Left renal cortex interstitium (tissue), 4 donors: Measurements from ENCODE around the gene FAP. TPM values are rescaled to one million over a fixed set of nuclear protein-coding genes. Genes with fewer than 3 reads are reported as not detected.

ENCODE experiments used
- DNase-seq, 4 donors: peaks; one replicate each; pipeline ENCODE4 v3.0.0-alpha.2; 2013; ENCODE audit warnings: low read depth in 4 of 4, low spot score in 2 of 4, missing footprints in 1 of 4
- polyA plus RNA-seq, 4 donors: library from polyadenylated mRNA; unstranded; fragments of 120-200 nt; gene quantifications; one replicate each; pipeline ENCODE4 v1.2.1, GENCODE V29; 2013; ENCODE audit not compliant: insufficient read length in 4 of 4

The FAP gene
- polyA plus RNA-seq, 4 donors = 11.1 to 19.3 (median 12.3) TPM

DNA sequence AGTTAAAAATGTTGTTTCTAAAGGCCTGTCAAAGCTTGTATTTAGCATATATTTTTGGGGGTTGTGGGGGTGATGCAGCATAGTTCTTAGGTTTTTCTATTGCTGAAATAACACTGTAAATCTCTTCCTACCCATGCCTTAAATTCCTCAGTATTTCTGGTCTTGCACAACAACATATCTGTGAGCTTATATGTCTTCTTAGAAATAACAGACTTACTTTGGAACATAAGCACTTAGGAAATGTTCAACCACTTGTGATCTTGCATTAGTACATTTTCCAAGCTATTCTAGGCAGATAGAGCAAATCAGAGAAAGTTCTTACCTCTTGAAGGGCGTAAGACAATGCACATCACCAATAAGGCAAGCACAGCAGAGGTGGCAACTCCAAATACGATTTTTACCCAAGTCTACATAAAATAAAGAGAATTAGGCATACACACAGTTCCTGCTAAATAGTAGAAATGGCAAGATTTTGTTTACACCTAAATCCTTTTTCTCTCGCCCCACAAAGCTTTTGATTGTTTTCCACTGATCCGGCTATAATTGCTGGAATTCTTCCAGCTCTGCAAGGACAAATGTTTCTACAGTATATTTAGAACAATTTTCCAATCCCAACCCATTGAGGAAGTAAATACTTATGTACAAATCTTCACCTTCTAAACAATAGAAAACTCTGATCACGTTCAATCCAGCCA lies 512 bp downstream of the FAP start:
- no peak for DNase-seq

DNA sequence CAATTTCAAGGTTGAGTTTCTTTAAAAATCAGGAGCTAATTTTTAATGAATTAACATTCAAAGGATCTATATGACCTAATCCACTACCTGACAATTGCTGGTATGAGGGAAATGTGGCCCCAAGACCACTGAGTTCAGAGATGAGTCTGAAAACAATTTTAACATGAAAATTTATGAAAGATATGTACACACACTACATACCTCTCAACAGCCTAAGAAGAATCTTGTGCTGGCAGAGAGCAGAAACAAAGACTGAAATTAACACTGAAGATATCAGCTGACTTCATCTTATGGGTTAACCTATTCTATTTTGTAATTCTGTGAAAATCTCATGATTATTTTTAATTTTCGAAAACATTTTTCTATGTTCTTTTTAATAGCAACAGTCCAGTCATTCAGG lies 1.7 kb downstream of the FAP start:
- no peak for DNase-seq

DNA sequence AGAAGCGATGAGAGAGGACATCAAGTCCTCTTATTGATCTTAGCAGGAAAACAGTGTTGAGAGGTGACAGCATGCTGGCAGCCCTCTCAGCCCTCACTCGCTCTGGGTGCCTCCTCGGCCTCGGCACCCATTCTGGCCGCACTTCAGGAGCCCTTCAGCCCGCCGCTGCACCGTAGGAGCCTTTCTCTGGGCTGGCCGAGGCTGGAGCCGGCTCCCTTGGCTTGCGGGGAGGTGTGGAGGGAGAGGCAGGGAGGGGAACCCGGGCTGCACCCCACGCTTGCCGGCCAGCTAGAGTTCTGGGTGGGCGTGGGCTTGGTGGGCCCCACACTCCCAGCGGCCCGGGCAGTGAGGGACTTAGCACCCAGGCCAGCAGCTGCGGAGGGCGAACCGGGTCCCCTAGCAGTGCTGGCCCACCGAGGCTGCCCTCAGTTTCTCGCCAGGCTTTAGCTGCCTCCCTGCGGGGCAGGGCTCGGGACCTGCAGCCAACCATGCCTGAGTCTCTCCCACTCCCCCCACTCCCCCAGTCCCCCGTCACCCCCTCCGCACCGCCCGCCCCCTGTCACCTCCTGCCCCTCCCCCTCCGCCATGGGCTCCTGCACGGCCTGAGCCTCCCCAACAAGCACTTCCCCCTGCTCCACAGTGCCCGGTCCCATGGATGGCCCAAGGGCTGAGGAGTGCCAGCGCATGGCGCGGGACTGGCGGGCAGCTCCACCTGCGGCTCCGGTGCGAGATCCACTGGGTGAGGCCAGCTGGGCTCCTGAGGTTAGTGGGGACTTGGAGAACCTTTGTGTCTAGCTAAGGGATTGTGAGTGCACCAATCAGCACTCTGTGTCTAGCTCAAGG lies 8.4 kb downstream of the FAP start:
- DNase-seq = no peak

DNA sequence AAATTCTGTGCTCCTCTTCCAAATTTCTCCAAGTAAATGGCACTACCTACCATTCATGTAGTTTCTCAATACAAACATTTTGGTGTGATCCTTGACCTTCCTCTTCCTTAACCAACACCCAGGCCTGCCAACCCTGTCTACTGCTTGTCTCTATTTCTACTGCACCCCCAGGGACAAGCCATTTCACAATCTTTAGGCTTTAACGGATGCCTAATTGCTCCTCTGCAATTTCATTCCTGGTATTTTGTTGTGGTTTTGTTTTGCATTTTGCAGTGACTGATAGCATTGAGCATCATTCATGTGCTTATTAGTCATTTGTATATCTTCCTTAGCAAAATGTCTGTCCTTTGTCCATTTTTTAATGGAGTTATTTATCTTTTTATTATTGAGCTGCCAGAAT lies 10.0 kb downstream of the FAP start:
- DNase-seq = no peak

DNA sequence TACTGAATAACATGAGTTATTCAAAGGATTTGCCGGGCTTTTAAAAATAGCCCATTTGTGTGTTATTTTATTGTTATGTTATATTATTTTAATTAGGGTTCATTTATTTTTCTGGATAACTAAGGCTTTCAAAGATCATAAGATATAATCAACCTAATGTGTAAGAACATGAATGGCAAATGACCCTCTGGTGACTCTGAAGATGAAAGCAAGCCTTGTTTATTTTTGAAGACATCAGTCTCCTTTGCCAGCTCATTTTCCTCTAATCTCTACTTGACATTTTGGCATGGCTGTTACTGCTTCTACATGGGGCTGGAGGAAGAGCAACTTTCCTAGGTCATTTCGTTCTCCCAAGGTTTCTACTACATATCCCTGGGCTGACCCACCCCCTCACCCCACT lies 10.6 kb downstream of the FAP start:
- no peak for DNase-seq

DNA sequence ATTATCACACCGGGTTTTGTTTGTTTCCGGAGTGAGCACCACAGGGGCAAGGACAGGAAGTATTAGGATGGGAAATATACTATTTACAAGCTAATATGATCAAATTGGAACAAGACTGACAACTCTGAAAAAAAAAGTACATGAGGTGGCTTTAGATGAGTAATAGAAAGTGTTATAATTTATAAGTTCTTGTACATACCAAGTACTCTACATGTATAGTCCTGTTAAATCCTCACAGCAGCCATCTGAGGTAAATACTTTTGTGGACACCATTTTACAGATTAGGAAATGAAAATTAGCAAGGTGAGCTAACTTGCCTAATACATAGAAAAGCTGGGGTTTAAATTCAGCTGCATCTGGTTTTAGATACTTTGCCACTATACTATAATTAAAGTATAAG lies 11.2 kb downstream of the FAP start:
- no peak for DNase-seq

DNA sequence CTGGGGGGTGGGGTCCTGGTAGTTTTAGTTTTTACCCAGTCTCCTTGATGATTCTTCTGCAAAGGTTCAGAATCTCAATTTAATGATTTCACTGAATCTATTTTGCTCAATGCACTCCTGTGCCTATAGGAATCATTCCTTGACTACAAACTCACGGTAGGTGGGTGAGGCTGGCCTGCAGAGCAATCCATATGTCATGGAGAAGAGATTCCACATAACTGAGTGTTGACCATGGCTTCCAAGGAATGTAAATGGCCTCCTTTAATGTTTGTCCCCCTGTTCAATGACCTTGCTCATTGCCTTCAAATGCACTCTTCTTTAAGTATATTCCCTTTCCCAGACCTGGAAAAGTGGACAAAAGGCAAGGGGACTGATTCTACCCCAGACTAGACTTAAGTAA lies 12.5 kb downstream of the FAP start:
- DNase-seq = no peak

DNA sequence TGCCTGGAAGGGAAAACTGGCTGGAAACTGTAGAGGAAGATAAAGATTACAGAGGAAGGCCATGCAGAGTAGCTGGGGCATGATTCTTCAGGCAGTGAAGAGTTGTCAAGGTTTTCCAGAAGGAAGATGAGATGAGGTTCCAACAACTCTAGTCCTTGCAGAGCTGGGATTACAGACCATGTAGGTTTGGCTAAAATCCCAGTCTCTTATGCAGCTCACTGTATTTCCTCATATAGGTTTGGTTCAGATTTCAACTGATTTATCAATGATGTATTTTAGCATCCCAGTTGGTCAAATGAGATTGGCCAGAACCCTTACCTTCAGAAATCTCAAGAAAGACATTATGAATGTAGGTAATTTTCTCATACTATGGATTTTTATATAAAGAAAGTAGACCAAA lies 16.4 kb downstream of the FAP start:
- no peak for DNase-seq

DNA sequence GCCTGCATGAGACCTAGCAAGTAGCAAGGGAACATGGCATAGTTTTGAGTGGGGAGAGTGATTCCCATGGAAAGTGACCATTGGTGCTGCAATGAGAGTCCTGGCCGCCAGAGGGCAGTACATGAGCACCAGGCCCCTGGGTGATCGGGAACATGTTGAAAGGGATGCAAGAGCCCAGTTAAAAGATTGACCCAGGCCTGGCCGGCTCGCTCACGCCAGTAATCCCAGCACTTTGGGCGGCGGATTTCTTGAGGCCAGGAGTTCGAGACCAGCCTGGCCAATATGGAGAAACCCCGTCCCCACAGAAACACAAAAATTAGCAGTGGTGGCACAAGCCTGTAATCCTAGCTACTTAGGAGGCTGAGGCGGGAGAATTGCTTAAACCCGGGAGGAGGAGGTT lies 22.2 kb downstream of the FAP start:
- DNase-seq = no peak

DNA sequence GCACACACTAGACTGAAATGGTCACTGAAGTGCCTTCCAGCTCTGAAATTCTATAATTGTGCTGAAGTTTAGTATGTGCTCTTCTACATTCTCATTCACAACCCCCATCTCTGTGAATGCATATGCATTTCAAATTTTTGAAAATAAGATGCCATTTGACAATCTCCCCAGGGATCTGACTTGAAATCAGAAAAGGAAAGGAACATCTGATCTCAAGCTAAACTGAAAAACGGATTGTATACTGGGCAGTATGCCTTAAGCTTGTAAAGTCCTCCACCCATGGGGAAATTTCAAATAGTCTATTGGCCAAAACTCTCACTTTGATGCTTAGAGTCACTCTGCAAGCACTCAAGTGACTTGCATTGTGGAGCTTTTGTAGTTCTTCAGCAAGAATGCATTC lies 22.9 kb downstream of the FAP start:
- DNase-seq = no peak

DNA sequence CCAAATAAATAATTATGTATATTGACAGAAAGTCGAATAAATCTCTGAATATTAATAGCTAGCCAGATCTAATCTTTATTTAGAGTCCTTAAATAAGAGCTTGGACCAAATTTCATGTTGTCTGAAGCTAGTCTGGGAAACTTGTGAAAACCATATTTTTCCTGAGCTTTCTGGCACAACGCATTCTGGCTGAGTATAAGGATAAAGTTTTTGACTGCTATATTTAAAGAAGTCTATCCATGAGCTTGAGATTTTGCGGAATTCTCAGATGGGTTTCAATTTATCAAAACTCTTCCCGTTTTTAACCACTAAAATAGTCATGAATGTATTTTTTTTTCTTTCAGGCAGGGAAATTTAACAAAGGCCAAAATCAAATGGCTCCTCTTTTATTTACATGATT lies 23.8 kb downstream of the FAP start:
- no peak for DNase-seq

DNA sequence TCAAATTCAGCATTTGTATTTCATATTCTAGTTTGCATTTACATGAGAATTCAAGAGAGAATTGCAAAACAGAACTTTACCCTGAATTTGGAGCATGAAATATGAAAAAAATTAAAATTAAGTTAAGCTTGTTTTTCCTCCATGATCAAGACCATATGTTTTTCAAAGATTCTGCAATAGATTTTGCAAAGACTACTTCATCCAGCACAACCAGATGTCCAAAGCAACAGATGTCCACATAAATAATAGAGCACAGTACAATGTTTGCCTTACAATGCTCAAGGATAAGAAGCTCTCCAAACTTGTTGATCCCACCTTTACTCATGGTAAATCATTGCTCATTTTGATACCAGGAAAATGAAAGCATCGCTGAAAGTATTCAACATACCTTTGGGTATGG lies 25.6 kb downstream of the FAP start:
- no peak for DNase-seq

DNA sequence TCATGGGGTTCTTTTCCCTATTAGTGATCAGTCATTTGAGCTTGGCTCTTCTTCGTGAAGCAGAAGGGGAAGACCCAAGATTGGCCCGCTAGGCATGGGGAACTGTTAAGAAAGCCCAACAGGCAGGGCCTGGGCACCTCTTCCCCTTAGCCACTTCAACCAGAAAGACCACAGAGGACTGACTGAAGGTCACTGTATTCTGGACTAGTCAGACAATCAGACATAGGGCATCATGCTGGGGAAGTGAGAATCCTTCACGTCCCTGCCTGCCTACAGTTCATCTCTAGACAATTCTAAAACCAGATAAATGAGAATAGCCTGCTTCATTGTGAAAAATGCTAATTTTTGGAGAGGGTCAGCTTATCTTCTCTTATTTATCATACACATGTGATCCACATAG lies 28.1 kb downstream of the FAP start:
- no peak for DNase-seq

DNA sequence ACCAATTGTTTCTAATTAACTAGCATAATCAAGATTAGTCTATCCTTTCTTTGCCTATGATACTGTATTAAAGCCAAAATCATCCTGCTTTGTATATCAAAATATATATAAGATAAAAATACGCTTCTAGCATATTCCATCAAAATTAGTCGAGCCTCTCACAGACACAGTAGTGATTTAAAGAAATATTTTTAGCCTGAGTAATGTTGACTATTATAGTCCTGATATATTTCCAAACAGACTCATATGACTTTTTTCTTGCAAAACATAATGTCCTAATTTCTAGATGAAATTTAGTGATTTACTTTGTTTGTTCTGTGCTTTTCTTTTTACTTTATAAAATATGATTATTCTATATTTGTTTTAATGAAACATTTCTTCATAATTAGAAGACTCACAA lies 30.9 kb downstream of the FAP start:
- no peak for DNase-seq

DNA sequence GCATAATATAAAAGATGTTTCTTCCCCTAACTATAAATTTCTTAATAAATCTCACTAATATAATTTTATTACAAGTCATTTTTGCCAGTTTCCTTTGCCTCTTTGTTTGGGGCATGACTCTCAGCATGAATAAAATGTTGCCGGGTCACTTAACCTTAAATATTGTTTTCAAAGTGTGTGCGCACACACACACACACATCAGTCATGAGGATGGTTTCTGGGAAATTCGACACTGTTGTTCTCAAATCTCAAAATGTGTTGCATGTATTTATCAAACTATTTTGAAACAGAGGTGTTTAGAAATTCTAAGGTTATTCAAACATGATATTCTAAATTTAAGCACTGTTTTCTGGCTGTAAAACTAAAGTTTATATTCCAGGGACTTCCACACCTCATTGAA lies 31.5 kb downstream of the FAP start:
- no peak for DNase-seq

DNA sequence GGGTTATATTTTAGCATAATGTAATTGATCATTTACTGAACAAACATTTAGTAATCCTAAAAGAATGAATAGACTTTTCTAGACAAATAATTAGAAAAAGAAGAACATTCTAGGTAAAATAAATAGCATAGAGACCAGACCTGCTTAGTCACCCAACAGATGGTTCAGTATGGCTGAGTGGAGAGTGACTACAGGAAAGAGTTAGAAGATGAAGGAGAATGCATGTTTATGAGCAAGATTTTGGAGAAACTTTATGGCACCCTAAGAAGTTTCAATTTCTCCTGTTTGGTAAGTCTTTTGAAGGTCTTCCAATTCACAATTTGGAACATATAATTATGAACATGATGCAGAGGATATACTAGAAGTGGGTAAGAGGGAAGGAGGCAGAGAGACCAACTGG lies 32.9 kb downstream of the FAP start:
- no peak for DNase-seq

DNA sequence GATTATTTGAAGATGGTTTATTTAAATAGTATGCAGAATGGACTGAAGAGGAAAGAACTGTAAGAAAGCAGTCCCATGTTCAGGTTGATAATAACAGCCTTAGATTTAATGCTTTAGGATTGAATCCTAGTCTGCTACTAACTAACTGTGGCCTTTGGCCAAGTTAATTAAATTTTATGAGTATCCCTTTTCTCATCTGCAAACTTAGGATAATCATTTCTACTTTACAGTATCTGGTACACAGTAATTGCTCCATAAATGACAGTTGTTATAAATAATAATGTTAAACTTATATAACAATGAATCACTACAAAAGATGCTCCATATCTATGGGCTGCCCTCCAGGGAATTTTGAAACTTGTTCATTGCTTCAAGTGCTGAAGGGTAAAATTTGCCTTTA lies 41.0 kb downstream of the FAP start:
- DNase-seq = no peak

DNA sequence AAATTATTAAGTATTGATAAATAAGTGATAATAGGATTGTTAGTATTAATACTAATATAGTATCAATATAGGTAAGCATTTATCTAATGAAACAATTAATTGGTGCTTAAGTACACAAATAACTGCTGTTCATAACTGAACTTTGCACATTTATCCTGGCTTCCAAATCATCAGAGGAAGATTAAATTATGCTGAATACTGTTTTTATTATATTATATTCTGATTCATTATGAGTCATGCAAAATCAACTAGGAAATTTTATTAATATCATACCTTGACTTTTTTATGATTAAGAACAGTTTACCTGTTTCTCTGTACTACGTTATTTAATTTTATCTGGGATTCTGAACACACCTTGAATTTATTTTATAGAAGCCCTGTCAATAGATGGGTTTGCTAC lies 42.6 kb downstream of the FAP start:
- DNase-seq = no peak

DNA sequence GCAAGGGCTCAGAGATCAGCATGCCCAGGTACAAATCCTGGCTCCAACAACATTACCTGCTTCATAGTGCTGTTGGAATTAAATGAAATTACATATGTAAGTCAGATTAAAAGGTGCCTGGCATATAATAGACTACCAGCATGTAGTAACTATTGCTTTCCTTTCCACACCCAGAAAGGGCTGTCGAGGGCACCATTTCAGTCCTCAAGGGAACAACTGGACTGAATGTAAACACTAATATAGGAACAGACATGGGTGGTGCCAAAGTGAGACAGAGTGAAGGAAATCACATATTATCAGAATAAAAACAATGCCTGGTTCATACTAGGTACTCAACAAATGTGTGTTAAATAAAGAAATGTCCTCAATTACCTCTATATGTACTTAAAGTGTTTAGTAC lies 43.3 kb downstream of the FAP start:
- no peak for DNase-seq

DNA sequence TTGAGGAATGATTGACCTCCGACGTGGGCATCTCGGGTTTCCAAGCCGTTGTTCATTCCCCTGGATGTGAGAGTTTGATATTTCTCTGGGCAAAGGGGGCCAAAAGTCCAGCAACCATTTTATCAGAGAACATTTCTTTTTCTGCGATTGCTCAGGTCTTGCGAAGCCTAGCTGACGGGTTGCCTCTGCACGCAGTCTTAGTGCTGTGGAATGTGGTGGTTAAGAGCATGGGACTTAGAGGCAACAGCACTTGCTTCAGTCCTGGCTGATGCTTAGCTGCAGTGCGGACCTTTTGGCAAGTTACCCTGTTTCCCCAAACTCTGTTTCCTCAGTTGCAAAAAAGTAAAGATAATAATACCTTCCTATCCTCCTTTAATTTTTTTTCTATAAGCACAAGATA lies 45.0 kb downstream of the FAP start:
- no peak for DNase-seq

DNA sequence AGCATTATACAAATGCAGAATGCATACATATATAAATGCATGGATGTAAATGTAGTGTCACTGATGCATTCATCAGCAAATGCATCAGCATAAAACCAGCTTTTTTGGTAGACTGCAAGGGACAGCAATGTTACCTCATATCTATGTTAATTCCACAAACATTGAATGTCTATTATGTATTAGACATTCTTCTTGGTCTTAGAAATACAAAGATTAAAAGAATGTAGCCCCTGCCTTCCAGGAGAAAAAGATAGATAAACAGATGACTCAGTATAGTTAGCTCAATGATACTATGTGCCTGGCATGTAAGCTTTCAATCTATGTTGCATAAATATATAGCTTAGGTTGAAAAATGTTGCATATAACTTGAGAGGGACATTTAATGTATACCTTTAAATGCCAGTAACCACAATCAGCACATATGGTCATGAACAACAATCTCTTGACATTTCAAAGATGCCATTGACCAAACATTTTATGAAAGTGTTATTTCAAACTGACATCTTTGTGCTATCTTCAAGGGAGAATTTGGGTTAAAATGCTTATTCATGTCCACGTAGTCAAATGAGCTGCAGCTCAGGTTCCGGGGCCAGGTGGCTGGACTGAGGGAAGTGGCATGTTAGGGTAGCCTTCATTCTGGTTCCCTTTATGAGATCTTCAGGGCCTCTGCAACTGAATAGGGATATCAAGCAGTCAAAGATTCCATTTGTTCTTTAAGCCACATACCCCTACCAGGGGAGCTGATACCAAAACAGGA lies 46.0 kb downstream of the FAP start:
- no peak for DNase-seq

DNA sequence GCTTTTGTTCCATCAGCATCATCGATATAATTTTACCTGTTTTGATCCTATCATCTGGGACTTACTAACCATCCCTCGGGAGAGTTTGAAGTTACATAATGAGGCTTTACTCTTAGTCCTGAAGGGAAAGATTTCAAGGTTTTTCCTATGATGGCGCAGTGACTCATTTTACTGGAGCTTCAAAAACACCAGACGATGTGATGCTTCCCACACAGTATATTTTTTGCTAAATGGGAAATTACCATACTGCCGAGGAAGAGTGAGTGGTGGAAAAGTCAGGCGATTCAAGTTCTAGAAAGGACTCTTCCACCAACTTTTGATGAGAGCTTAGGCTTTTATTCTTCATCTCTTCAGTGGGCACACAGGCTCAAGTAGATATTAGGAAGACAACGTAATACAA lies 46.6 kb downstream of the FAP start:
- DNase-seq = no peak
